RWPE1 (cell line): ENCODE data around the gene CDKAL1.

ENCODE experiments used
- CTCF ChIA-PET: fragments of 350-600 bp; sonication (Branson Sonifier 250); formaldehyde crosslinking; extraction: SDS; loops from one replicate; lab custom pipeline; 2021; lab: Yijun Ruan, JAX
- POLR2A ChIA-PET: fragments of 400-600 bp; formaldehyde crosslinking; extraction: SDS; loops from one replicate; lab custom pipeline; 2020; ENCODE audit warnings: antibody characterized with exemption; ENCODE audit not compliant: low non-redundant PET; lab: Yijun Ruan, JAX
- DNase-seq: peaks from one replicate; pipeline ENCODE4 v3.0.0; 2012; ENCODE audit warnings: low spot score
- H3K27ac ChIP-seq: fragments of 450-650 bp; 2 replicates; pipeline ENCODE4 v1.5.1; 2017
- TF ChIP-seq, protein P1 (sequence below): fragments of 450-650 bp; conservative IDR thresholded peaks from 2 replicates; pipeline ENCODE4 v1.5.1; 2017; ENCODE audit warnings: low read depth, mild to moderate bottlenecking

CDKAL1 gene

DNA sequence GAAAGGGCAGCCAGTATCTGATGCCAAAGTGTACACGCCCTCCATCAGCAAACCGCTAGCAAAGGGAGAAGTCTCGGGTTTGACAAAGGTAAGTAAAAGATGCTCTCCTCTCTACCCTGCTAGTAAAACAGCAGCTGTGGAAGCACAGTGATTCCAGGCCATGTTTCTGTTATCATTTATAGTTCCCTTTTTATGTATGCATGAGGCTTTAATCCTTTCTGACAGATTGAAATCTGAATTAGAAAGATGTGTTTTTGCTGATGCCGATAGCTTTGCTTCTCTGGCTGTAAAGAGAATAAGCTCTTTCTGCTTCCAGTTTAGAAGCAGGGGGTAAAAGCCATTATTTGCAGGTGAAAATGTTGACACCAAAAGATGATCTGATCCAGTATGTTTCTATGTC is 666.9 kb downstream of the CDKAL1 start:
- TF ChIP-seq, protein P1, sequence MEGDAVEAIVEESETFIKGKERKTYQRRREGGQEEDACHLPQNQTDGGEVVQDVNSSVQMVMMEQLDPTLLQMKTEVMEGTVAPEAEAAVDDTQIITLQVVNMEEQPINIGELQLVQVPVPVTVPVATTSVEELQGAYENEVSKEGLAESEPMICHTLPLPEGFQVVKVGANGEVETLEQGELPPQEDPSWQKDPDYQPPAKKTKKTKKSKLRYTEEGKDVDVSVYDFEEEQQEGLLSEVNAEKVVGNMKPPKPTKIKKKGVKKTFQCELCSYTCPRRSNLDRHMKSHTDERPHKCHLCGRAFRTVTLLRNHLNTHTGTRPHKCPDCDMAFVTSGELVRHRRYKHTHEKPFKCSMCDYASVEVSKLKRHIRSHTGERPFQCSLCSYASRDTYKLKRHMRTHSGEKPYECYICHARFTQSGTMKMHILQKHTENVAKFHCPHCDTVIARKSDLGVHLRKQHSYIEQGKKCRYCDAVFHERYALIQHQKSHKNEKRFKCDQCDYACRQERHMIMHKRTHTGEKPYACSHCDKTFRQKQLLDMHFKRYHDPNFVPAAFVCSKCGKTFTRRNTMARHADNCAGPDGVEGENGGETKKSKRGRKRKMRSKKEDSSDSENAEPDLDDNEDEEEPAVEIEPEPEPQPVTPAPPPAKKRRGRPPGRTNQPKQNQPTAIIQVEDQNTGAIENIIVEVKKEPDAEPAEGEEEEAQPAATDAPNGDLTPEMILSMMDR: no peak
- no peak overlapping the region for H3K27ac ChIP-seq
- ChIA-PET POLR2A (no interaction called here), CTCF (no interaction called here)
- DNase-seq: no peak

DNA sequence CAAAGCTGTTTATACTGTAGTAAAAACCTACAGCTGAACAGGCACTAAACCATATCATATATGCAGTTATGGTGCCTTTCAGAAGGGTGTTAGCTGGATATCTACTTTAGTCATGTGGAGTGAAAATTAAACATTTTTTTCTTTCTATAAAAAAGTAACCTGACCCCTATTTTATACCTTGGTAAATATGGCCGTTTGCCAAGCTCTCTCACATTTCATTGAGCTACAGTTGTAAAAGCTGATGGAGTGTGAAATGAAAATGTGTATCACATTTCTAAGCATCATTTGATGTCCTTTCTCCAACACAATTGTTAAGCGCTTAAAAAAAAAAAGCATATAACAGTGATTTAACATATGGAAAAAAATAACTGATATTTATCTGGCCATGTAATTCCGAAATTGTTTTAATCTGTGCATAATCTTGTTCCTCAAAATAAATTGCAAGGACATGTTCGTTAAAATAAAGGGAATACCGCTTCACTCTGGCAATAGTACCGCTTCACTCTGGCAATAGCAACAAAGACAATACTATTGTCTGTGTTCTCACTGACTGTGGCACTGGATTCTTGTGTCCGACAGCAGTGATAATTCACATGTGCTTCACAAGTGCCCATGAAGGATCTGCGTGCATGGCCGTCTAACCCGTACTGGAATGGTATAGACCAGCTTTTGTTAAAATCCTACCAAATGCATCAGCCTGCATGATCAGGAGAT is 667.5 kb downstream of the CDKAL1 start:
- POLR2A ChIA-PET: no interaction called here
- H3K27ac ChIP-seq: no peak overlapping the region
- CTCF ChIA-PET: interaction anchor here (0.5 kb wide), 1 partner anchor 649 kb away, joined by 3 read pairs; no protein-coding TSS in a partner anchor
- no peak for DNase-seq
- TF ChIP-seq, protein P1: no peak

GRCh38 chr6:21202521-21202920 is 668.3 kb downstream of the CDKAL1 start:
- CTCF ChIA-PET: interaction anchor here (0.6 to 0.7 kb wide), 2 partner anchors 64 to 129 kb away, joined by 3 to 4 read pairs; no protein-coding TSS in a partner anchor
- no peak overlapping the region for H3K27ac ChIP-seq
- TF ChIP-seq, protein P1: no peak
- POLR2A ChIA-PET: no interaction called here
- no peak for DNase-seq

DNA sequence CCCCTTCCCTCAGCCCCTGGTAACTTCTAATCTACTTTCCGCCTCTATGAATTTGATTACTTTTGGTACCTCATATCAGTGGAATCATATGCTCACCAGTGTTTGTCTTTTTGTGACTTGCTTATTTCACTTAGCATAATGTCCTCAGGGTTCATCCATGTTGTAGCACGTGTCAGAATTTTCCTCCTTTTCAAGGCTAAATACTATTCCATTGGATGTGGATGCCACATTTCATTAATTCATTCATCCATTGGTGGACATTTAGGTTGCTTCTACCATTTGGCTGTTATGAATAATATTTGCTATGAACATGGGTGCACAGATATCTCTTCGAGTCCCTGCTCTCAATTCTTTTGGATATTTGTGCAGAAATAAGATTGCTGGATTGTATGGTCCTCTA is 670.7 kb downstream of the CDKAL1 start:
- POLR2A ChIA-PET: no interaction called here
- DNase-seq: no peak
- TF ChIP-seq, protein P1: no peak
- CTCF ChIA-PET: no interaction called here
- no peak overlapping the region for H3K27ac ChIP-seq

- DNase-seq: no peak
- ChIA-PET CTCF (interaction anchor here (0.5 kb wide), 1 partner anchor 381 kb away, joined by 5 read pairs; no protein-coding TSS in a partner anchor), POLR2A (no interaction called here)
- no peak overlapping the region for H3K27ac ChIP-seq
- TF ChIP-seq, protein P1: no peak
Measured at GRCh38 chr6:21208081-21208795, 674.0 kb downstream of the CDKAL1 start.

DNA sequence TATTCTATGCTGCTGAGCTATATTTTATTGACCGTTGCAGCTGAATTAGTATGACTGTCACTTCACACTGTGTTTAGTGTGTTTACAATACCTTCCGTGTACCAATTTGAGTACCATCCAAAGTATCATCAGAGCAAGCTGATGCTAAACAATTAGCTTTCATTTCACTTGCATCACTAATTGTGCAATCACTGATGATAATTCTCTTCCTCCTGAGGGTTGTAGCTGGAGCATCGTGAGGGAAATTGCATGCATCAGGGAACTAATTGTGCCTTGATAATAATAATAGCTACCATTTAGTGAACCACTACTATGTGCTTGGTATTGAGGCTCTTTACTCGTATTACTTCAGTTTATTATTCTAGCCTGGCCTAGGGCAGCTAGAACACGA is 674.5 kb downstream of the CDKAL1 start:
- H3K27ac ChIP-seq: no peak overlapping the region
- POLR2A ChIA-PET: no interaction called here
- CTCF ChIA-PET: interaction anchor here (0.5 kb wide), 1 partner anchor 380 kb away, joined by 5 read pairs; no protein-coding TSS in a partner anchor
- DNase-seq: no peak
- TF ChIP-seq, protein P1: no peak
